ENCODE data around the gene ACBD5. TPM values are rescaled to one million over a fixed set of nuclear protein-coding genes. Genes with fewer than 3 reads are reported as not detected.
A peak's percentile ranks its signal among the peaks of the same experiment; 100 is the strongest.
"Not testable (repeated sequence)": the region's sequence is repeated elsewhere in the genome, so short reads cannot be mapped to it uniquely, and the experiment has no call there.

Gene ACBD5
- total RNA-seq, 6 donors from 2014 or later, result 13.3 to 34.2 (median 22.4) TPM

GRCh38 chr10:27188259-27188658, 52.3 kb downstream of the ACBD5 start:
- no peak for ATAC-seq (ENCODE audit: low FRiP score in 2 of 2)
- no peaks in the 10 kb centered on the region for H3K27me3 ChIP-seq
- H3K4me3 ChIP-seq, result no peak overlapping the region
- H3K36me3 ChIP-seq, result peaks cover 4 to 22% (median 11%) of the 10 kb centered on the region in 4 donors
- no peak for DNase-seq
- WGBS, 2 donors, result 84 to 94% methylated on average over 1 of the region's 1 CpG
- no peaks in the 10 kb centered on the region for H3K4me1 ChIP-seq
- H3K9me3 ChIP-seq, result no peaks in the 10 kb centered on the region
- no peak for TF ChIP-seq CTCF (IDR thresholded peaks at IDR 0.05)
- no peak for TF ChIP-seq EP300 (IDR thresholded peaks at IDR 0.05)
- no peak for TF ChIP-seq POLR2A (IDR thresholded peaks at IDR 0.05)
- TF ChIP-seq POLR2AphosphoS5 (IDR thresholded peaks at IDR 0.05), result no peak
- H3K27ac ChIP-seq, result no peak overlapping the region

- 94 to 96% methylated on average over 4 of the region's 4 CpGs for WGBS, 2 donors
- H3K36me3 ChIP-seq, result peaks cover 5 to 44% (median 20%) of the 10 kb centered on the region in 4 donors
- H3K4me1 ChIP-seq, result no peaks in the 10 kb centered on the region
- H3K4me3 ChIP-seq, result no peak overlapping the region
- H3K27me3 ChIP-seq, result no peaks in the 10 kb centered on the region
- ATAC-seq (ENCODE audit: low FRiP score in 2 of 2) (no peak), DNase-seq (no peak)
- TF ChIP-seq POLR2AphosphoS5 (IDR thresholded peaks at IDR 0.05) (no peak), POLR2A (IDR thresholded peaks at IDR 0.05) (no peak), EP300 (IDR thresholded peaks at IDR 0.05) (no peak), CTCF (IDR thresholded peaks at IDR 0.05) (no peak)
- no peak overlapping the region for H3K27ac ChIP-seq
- H3K9me3 ChIP-seq, result no peaks in the 10 kb centered on the region
Observed at GRCh38 chr10:27169849-27170248, 70.7 kb downstream of the ACBD5 start.

- no peak for DNase-seq
- no peak overlapping the region for H3K27ac ChIP-seq
- TF ChIP-seq POLR2AphosphoS5 (IDR thresholded peaks at IDR 0.05) (no peak), EP300 (IDR thresholded peaks at IDR 0.05) (no peak), POLR2A (IDR thresholded peaks at IDR 0.05) (no peak), CTCF (IDR thresholded peaks at IDR 0.05) (no peak)
- H3K27me3 ChIP-seq, result no peaks in the 10 kb centered on the region
- H3K4me1 ChIP-seq, result peaks cover 3 to 18% (median 12%) of the 10 kb centered on the region in 4 donors
- ATAC-seq (ENCODE audit: low FRiP score in 2 of 2), result no peak
- peaks cover 4 to 35% (median 20%) of the 10 kb centered on the region in 4 donors for H3K36me3 ChIP-seq
- no peak overlapping the region for H3K4me3 ChIP-seq
- no peaks in the 10 kb centered on the region for H3K9me3 ChIP-seq
Observed at GRCh38 chr10:27158421-27158820, 82.2 kb downstream of the ACBD5 start.

GRCh38 chr10:27157150-27157549, 83.4 kb downstream of the ACBD5 start:
- Histone ChIP-seq H3K4me3 (no peak overlapping the region), H3K27me3 (no peaks in the 10 kb centered on the region), H3K4me1 (peaks cover 15 to 27% (median 23%) of the 10 kb centered on the region in 4 donors), H3K27ac (no peak overlapping the region), H3K36me3 (peaks cover 4 to 26% (median 16%) of the 10 kb centered on the region in 4 donors), H3K9me3 (no peaks in the 10 kb centered on the region)
- 73 to 88% methylated on average over 2 of the region's 2 CpGs for WGBS, 2 donors
- ATAC-seq (ENCODE audit: low FRiP score in 2 of 2) (no peak), DNase-seq (no peak)
- no peak for TF ChIP-seq EP300 (IDR thresholded peaks at IDR 0.05)
- TF ChIP-seq POLR2A (IDR thresholded peaks at IDR 0.05), result no peak
- TF ChIP-seq CTCF (IDR thresholded peaks at IDR 0.05), result no peak
- no peak for TF ChIP-seq POLR2AphosphoS5 (IDR thresholded peaks at IDR 0.05)

- H3K27ac ChIP-seq, result peak overlapping the region; percentile 97 to 100 (median 100)
- not testable (repeated sequence) for ATAC-seq (ENCODE audit: low FRiP score in 2 of 2); H3K9me3 ChIP-seq; DNase-seq; H3K27me3 ChIP-seq
- peaks cover 18 to 32% (median 23%) of the 10 kb centered on the region in 4 donors for H3K4me1 ChIP-seq
- H3K4me3 ChIP-seq, result peak overlapping the region in 3 of 4 donors; percentile 62 to 85 (median 84)
- peaks cover 4 to 21% (median 13%) of the 10 kb centered on the region in 4 donors for H3K36me3 ChIP-seq
- 80 to 87% methylated on average over 17 of the region's 17 CpGs for WGBS, 2 donors
Observed at GRCh38 chr10:27156566-27156965, 84.0 kb downstream of the ACBD5 start.

All from upper lobe of left lung (tissue), 6 donors.